Lung microvascular endothelial cell (primary cell): ENCODE results near the gene LEPR. TPM values are rescaled to one million over a fixed set of nuclear protein-coding genes. Genes with fewer than 3 reads are reported as not detected.
"Not testable (repeated sequence)": the region's sequence is repeated elsewhere in the genome, so short reads cannot be mapped to it uniquely, and the experiment has no call there.

Experiments
- DNase-seq, 2 donors: peaks; one replicate each; pipeline versions ENCODE4 v3.0.0 to v3.0.0-alpha.2; 2010; ENCODE audit warnings: low read depth in 2 of 2
- total RNA-seq: library from RNA; depleted of rRNA; stranded (reverse); fragments of >200 nt; gene quantifications from 2 replicates; pipeline ENCODE4 v1.2.1, GENCODE V29; 2014

LEPR gene, protein sequence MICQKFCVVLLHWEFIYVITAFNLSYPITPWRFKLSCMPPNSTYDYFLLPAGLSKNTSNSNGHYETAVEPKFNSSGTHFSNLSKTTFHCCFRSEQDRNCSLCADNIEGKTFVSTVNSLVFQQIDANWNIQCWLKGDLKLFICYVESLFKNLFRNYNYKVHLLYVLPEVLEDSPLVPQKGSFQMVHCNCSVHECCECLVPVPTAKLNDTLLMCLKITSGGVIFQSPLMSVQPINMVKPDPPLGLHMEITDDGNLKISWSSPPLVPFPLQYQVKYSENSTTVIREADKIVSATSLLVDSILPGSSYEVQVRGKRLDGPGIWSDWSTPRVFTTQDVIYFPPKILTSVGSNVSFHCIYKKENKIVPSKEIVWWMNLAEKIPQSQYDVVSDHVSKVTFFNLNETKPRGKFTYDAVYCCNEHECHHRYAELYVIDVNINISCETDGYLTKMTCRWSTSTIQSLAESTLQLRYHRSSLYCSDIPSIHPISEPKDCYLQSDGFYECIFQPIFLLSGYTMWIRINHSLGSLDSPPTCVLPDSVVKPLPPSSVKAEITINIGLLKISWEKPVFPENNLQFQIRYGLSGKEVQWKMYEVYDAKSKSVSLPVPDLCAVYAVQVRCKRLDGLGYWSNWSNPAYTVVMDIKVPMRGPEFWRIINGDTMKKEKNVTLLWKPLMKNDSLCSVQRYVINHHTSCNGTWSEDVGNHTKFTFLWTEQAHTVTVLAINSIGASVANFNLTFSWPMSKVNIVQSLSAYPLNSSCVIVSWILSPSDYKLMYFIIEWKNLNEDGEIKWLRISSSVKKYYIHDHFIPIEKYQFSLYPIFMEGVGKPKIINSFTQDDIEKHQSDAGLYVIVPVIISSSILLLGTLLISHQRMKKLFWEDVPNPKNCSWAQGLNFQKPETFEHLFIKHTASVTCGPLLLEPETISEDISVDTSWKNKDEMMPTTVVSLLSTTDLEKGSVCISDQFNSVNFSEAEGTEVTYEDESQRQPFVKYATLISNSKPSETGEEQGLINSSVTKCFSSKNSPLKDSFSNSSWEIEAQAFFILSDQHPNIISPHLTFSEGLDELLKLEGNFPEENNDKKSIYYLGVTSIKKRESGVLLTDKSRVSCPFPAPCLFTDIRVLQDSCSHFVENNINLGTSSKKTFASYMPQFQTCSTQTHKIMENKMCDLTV
- total RNA-seq = 24.8 and 34.3 TPM in 2 replicates

DNA sequence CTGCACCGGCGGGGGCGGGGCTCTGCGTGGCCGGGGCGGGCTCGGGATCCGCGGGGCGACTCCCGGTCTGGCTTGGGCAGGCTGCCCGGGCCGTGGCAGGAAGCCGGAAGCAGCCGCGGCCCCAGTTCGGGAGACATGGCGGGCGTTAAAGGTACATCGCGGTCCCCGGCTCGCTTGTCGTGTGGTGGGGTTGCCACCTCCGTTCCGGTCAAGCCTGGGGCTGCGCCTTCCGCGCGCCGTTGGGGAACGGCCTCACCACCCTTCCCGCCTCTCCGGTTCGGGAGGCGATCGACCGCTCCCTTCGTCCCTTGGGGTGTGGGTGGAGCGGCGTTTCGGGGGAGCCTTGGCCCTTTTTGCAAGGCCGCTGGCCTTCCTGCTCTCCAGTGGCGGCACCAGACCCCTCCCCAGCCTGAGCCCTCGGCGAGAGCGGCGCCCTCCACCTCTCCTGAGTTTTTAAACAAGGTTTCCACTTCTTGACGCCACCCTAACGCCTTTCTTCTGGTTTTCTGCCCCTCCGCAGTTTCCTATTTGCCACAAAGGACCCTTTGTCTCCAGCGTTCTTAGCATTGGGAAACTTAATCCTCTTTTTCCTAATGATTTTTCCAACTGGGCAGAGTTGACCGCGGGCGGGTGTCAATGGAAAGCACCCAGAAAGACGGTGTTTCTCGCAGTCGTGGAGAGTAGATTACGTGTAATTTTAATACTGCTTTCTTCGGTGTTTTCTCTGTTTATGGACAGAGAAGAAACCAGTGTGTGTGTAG is at the start of gene LEPR, which contains the start of gene LEPROT:
Gene LEPR (plus strand): TSS at position 79 of the 761 bp plus-strand sequence. CDS start 144,898 bp downstream, outside the sequence.
Gene LEPROT (plus strand): TSS at position 79 of the 761 bp plus-strand sequence. CDS start 57 bp downstream, at position 136.
- DNase-seq = no peak

- no peak for DNase-seq
Measured at GRCh38 chr1:65371544-65371943, 48.9 kb upstream of the LEPR start.

DNA sequence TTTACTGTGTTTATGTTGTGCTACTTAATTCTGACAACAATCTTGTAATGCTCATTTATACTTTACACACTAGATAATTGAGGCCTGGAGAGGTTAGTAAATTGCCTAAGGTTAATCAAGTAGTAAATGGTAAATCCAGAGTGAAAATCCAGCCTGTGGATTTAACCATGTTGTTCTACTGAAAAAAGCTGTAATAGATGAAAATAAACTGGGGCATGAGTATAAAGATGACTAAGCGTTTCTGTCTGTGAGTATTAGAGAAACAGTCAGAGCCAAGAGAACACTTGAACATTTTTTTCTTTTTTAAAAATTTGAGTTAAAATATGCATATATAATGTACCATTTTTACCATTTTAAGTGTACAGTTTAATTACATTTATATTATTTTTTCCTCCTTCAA is 47.9 kb upstream of the LEPR start:
- DNase-seq = peak in 1 of 2 donors; percentile 7

DNA sequence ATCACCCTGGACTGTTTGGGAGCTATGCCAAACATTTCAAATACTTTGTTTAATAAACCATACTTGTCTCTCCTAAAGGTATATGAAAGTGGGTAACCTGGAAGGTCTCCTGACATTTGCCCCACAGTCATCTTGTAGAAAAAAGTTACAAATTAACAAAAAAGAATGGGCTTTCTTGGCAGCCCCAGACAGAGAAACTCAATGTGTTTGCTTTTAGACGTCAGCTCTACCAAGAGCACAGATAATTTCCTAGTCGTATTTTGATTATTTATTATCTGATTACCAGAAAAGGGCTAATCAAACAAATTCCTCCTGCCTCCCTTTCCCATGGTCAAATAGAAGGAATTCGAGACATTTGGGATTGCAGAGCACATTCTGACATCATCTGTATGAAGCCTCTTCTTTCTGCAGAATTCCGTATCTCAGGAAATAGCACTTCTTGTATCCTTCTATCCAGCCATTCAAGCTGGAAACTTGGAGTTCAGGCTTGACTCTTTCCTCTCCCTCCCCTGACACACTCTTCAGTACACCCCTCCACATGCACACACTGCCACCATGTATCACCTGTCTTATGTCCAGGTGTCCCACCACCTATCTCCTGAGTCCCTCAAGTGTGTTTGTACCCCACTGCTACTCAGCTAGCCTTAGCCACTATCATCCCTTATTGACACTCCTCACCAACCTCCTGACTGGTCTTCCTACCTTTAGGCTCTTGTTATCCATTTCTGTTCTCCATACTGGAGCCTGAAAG is 42.8 kb upstream of the LEPR start:
- DNase-seq = no peak

- no peak for DNase-seq
Measured at GRCh38 chr1:65378247-65378946, 42.1 kb upstream of the LEPR start.

- not testable (repeated sequence) for DNase-seq
Measured at GRCh38 chr1:65384426-65384825, 36.0 kb upstream of the LEPR start.

- DNase-seq = no peak
Measured at GRCh38 chr1:65386439-65386838, 34.0 kb upstream of the LEPR start.

- no peak for DNase-seq
Measured at GRCh38 chr1:65387821-65388220, 32.6 kb upstream of the LEPR start.

DNA sequence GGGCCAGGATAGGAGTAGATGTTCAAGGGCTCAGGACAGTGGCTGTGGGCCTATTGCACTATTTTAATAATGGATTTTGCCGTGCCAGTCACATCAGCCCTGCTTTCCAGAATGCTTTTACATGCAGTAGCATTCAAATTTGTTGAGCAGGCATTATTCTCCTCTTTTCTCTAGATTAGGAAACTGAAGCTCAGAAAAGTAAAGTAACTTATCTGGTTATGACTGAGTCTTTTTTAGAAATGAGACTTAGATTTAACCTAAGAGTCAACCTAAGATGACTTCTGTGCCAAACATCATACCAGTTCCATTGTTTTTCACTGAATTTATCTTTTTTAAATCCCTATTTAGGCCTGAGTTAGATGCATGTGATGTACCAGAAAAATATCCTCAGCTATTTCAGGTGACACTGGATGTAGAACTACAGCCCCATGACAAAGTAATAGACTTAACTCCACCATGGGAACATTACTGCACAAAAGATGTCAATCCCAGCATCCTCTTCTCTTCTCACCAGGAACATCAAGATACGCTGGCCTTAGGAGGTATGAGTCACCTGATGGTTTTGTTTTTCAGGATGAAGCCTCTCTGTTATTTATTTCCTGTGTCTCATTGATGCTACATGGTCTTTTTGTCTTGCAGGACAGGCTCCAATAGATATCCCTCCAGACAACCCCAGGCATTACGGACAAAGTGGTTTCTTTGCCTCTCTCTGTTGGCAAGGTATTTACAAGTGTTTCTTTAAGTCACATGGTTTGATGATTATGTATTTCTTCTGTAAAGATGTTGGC is 31.4 kb upstream of the LEPR start:
- peak; percentile 15 to 43 for DNase-seq

DNA sequence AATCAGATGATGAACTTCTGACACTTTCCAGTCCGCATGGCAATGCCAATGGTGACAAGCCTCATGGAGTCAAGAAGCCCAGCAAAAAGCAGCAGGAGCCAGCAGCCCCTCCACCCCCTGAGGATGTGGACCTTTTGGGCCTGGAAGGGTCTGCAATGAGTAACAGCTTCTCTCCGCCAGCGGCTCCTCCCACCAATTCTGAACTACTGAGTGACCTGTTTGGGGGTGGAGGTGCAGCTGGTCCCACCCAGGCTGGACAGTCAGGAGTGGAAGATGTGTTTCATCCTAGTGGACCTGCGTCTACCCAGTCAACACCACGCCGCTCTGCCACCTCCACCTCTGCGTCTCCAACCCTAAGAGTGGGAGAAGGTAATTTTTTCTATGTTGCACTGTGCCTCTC is 28.0 kb upstream of the LEPR start:
- DNase-seq = no peak

- peak in 1 of 2 donors; percentile 87 for DNase-seq
Measured at GRCh38 chr1:65393347-65393746, 27.1 kb upstream of the LEPR start.

- no peak for DNase-seq
Measured at GRCh38 chr1:65393928-65394327, 26.5 kb upstream of the LEPR start.

DNA sequence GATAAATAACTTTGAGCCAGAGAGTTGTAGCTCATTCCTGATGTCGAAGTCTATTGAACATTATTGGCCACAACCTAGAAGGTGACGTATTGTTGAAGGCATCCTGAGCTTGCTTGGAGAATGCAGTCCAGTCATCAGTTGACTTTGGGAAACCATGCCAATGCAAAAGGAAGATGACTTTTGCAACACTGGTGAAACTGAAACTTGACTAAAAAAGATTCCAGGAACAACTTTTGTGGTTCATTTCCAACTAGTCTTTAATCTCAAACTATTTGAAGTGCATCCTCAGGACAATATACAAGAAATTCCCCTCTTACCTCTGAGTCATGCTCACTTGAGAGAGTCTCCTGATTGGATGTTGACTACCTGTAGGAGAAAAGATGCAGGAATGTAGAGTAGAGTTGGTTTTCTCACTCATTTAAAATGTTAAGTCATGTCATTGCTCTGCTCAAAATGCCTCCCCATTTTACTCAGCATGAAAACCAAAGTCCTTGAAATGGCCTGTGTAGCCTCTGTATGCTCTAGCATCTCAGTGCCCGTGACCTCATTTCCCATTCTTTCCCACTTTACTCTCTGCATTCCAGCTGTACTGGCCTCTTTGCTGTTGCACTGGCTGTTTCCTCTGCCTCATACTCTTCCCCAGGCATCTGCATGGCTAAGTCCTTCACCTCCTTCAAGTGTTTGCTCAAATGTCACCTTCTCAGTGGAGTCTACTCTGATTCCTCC is 24.4 kb upstream of the LEPR start:
- peak in 1 of 2 donors; percentile 12 for DNase-seq

- DNase-seq = no peak
Measured at GRCh38 chr1:65398083-65398482, 22.4 kb upstream of the LEPR start.

DNA sequence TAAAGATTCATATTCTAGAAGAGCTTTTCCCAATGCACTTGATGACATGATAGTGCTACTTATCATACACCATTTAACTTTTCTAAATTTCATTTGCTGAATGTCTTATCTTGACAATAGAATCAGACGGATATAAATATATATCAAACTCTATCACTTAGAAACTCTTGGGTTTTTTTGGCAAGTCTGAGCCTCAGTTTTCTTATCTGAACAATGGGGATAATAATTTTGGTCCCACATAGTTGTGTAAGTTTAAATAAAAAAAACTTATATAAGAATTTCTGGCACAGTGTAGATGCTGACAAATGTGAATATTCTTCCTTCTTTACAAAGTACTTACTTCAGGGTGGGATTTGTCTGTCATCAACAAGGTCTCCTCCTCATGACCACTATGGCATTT is 21.5 kb upstream of the LEPR start:
- DNase-seq = no peak

DNA sequence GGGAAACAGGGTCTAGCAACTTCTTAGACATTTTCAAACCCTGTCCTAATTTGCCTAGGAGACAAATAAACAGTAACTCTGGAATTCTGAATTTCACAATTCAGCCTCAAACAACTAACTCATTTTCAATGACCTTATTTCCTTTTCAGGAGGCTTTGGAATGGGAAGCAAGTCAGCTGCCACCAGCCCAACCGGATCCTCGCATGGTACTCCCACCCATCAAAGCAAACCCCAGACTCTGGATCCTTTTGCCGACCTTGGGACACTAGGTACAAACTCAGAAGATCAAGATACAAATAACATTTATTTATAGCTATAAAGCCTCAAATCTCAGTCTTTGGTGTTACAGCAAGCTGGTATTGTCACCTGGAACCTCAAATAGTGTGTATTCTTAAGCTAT is 18.9 kb upstream of the LEPR start:
- no peak for DNase-seq

DNA sequence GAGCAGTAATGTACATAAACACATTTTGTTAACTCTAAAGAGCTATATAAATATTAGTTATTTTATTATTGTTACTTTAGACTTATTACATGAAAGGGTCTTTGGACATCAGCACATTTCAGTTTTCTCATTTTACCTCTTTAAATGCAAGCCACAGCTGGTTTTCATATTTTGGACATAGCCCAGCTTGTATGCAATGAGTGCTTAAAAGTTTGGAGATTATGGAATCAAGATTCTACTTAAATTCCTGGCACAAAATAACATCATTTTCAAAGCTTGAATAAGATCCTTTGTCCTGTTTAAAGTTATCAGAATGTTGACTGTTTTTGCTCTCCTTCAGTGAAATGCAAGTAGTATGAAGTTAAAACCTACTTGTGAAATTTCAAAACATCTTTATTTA is 15.5 kb upstream of the LEPR start:
- no peak for DNase-seq

GRCh38 chr1:65407877-65408276 is 12.6 kb upstream of the LEPR start:
- no peak for DNase-seq
